Inflammatory macrophage treated with lipopolysaccharide for 1 hour (primary cell): ENCODE data around the gene PLCB4.
"Not testable (repeated sequence)": the region's sequence is repeated elsewhere in the genome, so short reads cannot be mapped to it uniquely, and the experiment has no call there.

ENCODE experiments used
- DNase-seq, 2 donors: peaks; one replicate each; pipeline ENCODE4 v3.0.0-alpha.2; 2020 to 2022

Gene PLCB4

GRCh38 chr20:9144643-9145042 lies 75.8 kb downstream of the PLCB4 start:
- no peak for DNase-seq

GRCh38 chr20:9145142-9145541 lies 76.3 kb downstream of the PLCB4 start:
- no peak for DNase-seq

GRCh38 chr20:9146649-9147048 lies 77.8 kb downstream of the PLCB4 start:
- no peak for DNase-seq

- DNase-seq = peak in 1 of 2 donors; percentile 15
Observed at GRCh38 chr20:9147547-9148024, 78.7 kb downstream of the PLCB4 start.

GRCh38 chr20:9148291-9148690 lies 79.4 kb downstream of the PLCB4 start:
- DNase-seq = no peak

- DNase-seq = no peak
Observed at GRCh38 chr20:9149087-9149486, 80.2 kb downstream of the PLCB4 start.

- DNase-seq = no peak
Observed at GRCh38 chr20:9149796-9150195, 80.9 kb downstream of the PLCB4 start.

- DNase-seq = no peak
Observed at GRCh38 chr20:9150679-9151078, 81.8 kb downstream of the PLCB4 start.

GRCh38 chr20:9152139-9152538 lies 83.3 kb downstream of the PLCB4 start:
- DNase-seq = not testable (repeated sequence)

GRCh38 chr20:9154464-9155024 lies 85.7 kb downstream of the PLCB4 start:
- DNase-seq = no peak

- DNase-seq = peak; percentile 17 to 24
Observed at GRCh38 chr20:9156529-9157280, 87.8 kb downstream of the PLCB4 start.

- DNase-seq = no peak
Observed at GRCh38 chr20:9160331-9160730, 91.4 kb downstream of the PLCB4 start.

GRCh38 chr20:9160757-9161156 lies 91.9 kb downstream of the PLCB4 start:
- DNase-seq = no peak

- no peak for DNase-seq
Observed at GRCh38 chr20:9161311-9161710, 92.4 kb downstream of the PLCB4 start.

- DNase-seq = no peak
Observed at GRCh38 chr20:9163251-9163650, 94.4 kb downstream of the PLCB4 start.

- DNase-seq = no peak
Observed at GRCh38 chr20:9163995-9164394, 95.1 kb downstream of the PLCB4 start.

- DNase-seq = no peak
Observed at GRCh38 chr20:9165261-9165660, 96.4 kb downstream of the PLCB4 start.

GRCh38 chr20:9166153-9166780 lies 97.4 kb downstream of the PLCB4 start:
- DNase-seq = no peak

GRCh38 chr20:9169409-9169808 lies 100.5 kb downstream of the PLCB4 start:
- no peak for DNase-seq

GRCh38 chr20:9172851-9173250 lies 104.0 kb downstream of the PLCB4 start:
- DNase-seq = no peak

- no peak for DNase-seq
Observed at GRCh38 chr20:9177278-9177677, 108.4 kb downstream of the PLCB4 start.

GRCh38 chr20:9179193-9179802 lies 110.4 kb downstream of the PLCB4 start:
- no peak for DNase-seq

GRCh38 chr20:9179867-9180266 lies 111.0 kb downstream of the PLCB4 start:
- no peak for DNase-seq
